22Rv1 (cell line): ENCODE results near the gene ARHGAP29.

Experiments used
- CTCF ChIP-seq: fragments of 450-650 bp; IDR thresholded peaks from 2 replicates; pipeline ENCODE4 v1.5.1; 2017; ENCODE audit warnings: mild to moderate bottlenecking
- ZFX ChIP-seq: fragments of 450-650 bp; IDR thresholded peaks from 2 replicates; pipeline ENCODE4 v1.6.1; 2017; ENCODE audit warnings: antibody characterized with exemption, borderline replicate concordance

DNA sequence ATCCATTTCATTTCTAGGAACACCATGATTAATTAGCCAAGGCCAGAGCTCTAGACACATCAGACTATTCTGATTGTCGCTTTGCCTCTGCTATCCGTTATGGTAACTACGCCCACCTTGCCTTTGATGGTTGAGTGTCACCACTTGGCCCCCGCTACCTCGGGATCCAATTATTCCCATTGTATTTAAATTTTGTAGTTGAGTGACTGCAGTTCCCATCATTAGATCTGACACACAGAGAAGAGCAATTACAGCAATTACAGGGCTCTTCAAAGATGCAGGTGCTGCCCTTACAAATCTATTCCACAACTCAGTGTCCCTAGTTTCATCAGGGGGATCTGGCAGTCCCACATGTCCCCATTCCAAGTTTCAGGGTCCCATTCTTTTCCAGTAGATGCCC is 71.5 kb downstream of the ARHGAP29 start:
- TF ChIP-seq CTCF (no peak), ZFX (no peak)
